NCI-H2227 (cell line): ENCODE results near the gene ACVRL1.

Source experiments
- DNase-seq: peaks from one replicate; lab custom pipeline; 2025; ENCODE audit not compliant: unreplicated experiment; lab: John Stamatoyannopoulos, UW

Gene ACVRL1

DNA sequence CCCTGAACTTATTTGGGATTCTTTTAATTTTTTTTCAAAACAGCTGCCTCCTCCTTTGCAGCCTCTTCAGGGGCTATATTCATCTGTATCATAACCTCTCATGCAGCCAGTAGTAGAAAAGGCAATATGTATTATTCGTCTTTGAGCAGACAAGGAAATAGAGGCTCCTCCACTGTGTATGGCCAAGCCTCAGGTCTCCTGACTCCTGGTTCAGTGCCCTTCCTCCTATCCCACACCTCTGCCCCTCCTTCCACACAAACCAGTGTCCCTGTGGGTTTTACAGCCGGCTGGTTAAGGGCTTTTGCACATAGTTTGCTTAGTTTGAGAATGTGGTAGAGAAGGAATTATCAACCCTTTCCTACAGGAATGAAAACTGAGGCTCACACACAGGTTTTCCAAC lies 8.8 kb upstream of the ACVRL1 start:
- DNase-seq: no peak

DNA sequence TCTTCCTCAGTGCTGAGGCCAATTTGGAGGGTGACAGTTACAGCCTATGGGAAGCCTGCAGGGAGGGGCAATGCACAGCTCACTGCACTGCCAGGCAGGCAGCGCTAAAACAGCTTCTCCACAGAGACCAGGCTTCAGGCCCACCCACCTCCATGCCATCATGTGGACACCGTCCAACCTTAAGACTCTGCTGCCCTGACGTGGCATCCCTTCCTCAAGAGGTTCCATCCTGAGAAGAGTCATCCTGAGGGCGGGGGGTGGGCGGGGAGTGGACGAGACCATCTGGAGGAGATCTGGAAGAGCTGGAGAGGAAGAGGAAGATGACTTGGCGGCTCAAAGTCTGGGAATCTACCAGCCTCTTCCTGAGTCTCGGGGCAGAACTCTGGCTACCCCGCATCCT lies 8.4 kb upstream of the ACVRL1 start:
- DNase-seq: no peak

DNA sequence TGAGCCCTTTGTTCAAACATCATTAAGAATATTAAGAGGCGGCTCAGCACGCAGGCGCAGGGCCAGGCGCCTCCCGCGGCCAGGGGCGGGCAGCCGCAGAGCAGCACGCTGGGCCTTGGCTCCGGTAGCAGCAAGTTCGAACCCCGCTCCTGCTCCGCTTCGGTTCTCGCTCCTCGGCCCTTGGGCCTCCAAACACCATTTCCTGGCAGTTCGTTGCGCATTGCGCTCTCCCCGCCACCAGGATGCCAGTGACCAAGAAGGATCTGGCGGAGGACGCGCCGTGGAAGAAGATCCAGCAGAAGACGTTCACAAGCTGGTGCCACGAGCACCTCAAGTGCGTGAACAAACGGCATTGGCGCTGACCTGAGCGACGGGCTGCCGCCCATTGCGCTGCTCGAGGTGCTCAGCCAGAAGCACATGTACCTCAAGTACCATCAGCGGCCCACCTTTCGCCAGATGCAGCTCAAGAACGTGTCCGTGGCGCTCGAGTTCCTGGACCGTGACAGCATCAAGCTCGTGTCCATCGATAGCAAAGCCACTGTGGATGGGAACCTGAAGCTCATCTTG lies 6.9 kb upstream of the ACVRL1 start:
- DNase-seq: no peak

DNA sequence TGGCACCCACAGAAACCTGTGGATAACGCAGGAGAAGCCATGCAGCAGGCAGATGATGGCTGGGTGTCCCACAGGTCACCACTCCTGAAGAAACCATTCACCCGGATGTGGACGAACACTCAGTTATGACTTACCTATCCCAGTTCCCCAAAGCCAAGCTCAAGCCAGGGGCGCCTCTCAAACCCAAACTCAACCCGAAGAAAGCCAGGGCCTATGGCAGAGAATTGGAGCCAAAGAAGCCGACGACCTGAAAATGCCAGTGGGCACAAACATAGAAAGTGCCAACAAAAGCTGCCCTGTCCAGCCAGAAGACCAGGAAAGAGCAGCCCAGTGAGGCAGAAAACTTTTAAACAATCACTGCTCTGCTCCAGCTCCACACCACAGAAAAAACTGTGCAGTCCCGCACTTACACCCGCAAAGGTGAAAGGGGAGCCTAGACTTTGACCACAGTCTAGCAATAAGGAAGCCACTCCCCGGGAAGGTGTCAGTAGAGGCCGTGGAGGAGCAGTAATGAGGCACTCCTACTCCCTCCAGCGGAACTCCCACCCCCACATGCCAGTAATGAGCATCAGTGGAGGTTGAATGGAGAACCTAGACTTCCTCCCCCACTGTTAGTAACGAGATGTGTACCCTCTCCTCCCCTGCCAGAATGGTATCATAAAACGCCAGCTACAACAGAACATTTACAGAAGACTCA lies 6.0 kb upstream of the ACVRL1 start:
- no peak for DNase-seq

DNA sequence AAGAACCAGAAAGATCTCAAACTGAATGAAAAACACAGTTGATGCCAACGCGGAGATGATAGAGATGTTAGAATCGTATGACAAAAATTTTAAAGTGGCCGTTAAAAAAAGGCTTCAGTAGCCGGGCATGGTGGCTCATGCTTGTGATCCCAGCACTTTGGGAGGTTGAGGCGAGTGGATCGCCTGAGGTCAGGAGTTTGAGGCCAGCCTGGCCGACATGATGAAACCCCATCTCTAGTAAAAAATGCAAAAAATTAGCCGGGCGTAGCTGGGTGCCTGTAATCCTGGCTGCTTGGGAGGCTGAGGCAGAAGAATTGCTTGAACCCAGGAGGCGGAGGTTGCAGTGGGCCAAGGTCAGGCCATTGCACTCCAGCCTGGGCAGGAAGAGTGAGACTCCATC lies 5.4 kb upstream of the ACVRL1 start:
- no peak for DNase-seq

DNA sequence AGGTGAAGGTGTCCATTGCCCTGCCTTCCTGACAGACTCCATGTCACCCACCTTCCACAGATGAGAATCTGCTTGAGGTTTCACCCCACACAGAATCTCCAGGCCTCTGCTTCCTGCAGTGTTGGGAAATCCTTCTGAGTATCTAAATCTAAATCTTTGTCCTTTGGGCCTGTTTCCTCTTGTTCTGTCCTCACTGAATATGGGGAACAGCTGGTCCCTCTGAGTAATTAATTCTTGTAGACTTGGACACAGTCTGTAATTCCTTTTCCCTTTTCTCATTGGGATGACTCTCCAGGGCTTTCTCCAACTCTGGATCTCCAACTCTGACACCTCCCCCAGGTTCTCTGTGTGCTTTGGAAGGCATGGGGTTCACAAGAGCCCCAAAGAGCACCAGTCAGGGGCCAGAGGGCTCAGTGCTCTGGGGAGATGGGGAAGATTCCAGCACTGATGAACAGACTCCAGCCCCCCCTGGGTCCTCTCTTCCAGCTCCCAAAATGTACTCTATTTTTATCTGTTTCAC lies 2.3 kb upstream of the ACVRL1 start:
- no peak for DNase-seq

DNA sequence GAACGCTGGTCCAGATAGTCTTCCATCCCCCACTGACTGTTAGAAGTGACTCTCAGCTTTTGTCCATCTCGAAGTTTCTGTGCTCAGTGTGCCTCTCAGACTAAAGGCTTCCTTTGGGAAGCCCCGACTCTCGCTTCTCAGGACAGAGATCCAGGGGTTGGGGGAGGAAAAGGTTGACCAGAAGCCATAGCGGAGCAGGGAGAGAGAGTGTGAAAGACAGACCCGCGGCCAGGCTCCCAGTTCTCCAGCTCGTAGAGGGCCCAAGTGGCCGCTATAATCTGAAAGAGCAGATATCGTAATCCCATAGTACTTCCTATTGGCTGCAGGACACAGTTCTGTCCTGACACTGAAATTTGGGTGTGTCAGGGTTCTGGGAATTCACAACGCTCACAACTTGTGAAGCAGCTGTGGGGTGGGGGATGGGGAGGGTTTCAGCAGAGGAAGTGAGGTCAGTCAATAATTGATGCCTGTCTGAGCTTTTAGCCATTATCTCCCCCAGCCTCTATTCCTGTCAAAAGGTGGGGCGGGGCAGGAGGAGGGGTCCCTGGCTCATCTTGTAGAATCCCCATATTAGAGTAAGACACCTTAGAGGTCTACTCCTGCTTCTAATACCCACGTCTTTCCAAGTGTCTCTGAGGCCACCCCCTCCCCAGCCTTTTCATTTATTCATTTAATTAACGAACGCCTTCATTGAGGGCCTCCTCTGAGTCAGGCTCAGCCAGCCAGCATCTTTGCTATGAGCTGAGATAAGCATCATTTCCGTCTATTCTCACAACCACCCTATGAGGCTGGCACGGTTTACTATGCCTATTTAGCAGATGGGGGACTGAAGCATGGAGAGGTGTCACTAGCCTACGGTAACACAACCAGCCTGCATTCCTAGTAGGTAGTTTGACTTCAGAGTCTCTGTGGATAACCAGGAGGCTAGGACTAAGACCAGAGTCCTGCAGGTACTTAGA lies 1.6 kb upstream of the ACVRL1 start:
- DNase-seq: peak; percentile 26

DNA sequence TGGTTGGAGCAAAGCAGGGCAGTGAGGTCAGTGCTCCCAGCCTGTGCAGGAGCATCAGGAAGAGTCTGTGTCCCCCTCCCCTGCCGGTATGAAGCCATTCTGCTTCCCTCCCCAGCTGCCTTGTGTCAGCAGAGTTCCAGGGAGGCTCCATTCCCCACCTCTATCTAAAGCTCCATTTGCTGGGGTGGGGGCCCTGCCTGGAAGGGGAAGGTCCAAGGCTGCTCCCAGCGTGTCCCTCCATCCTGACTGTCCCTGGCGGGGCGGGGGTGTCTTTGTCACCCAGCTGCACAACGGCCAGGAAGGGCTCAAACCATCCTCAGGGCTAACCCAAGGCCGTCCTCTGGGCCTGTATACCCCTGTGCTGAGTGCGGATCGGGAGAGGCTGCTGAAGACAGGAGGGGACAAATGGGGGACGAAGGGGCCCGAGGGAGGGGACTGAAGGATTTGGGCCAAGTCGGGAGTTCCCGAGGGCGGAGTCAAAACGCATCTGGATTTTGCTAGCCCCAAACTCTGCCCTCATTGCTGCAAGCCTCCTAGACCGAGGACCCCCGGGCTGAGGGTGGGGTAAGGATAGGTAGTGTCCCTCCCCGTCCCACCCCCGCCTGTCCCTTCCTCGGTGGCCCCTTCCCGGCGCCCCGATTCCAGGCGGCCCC lies 748 bp upstream of the ACVRL1 start:
- DNase-seq: no peak

DNA sequence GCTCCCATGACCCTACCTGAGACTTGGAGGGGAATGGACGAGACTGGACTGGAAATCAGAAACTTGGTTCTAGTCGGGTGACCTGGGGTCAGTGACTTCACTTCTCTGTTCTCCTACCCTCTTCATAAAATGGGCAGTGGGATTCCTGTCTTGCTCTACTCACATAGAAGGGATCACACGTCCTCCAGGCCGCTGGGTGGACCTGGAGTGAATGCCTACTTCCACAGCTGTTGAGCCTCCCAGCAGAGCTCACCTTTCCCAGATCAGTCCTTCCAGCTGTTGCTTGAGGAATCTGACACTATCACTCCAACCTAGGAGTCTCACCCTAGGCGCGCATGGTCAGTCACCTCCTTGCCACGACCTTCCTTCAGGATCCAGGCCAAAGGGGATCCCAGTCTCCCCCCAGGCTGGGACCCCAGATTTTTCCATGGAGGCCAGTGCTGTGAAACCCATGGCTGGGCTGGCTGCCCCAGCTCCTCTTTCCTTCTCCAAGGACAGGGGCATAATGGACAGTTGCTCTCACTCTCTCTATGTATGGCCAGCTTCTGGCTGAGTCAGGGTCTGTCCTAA lies 637 bp downstream of the ACVRL1 start:
- no peak for DNase-seq

DNA sequence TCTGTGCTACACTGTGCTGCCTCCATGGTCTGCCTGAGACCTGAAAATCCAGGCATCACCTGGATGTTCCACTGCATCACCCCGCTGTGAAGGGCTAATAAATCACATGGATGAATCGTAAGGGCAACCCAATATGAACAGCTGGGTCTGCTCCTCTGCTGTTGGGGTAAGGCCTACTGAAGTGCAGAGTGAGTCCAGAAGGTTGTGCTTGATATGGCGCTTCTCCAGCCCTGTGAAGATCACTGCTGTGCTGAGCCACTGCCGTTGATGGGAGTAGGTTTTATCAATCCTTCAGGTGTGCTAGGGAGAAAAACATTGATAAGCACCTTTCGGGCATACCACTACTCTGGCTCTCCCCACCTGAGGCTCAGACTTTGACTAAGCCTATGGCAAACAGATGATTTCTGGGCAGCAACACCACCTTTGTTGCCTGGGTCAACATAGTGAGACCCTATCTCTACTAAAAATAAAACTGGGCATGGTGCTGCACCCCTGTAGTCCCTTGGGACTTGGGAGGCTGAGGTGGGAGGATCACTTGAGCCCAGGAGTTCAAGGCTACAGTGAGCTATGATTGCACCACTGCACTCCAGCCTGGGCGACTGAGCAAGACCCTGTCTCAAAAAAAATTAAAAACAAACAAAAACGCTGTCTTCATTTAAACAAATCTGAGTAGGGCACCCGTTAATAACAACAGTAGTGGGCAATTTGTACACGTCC lies 1.7 kb downstream of the ACVRL1 start:
- no peak for DNase-seq

DNA sequence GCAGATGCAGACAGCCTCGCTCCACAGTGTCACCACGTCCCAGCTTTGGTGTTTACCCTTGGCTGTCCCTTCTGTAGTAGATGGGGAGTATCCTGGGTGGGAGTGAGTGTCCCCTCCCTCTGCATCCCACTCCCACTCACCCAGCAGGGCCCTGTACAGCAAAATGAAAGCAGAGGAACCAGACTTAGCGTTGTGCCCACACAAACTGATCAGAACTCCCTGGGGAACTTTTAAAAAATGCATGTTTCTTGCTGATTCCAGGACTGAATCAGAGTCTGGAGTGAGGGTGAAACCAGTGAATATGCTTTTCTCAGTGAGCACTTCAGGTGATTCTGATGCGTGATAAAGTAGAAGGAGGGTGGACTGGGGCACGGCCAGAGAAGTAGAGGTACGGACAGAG lies 2.9 kb downstream of the ACVRL1 start:
- DNase-seq: no peak

DNA sequence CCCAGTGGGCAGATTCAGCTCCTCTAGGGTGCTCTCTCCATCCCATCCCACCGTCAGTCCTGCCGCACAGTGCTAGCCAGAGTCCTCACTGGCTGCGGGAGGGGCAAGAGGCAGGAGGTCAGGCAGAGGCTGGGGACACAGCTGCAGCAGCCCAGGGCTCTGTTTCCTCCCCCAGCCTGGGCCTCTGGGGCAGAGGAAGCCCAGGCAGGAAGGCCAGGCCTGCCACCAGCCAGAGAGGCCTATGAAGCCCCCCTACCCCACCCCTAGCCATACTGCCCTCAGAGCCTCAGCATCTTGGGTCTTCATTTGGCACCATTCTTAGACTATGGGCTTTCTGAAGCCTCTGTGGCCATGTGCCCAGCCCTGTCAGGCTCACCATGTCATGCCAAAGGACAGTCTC lies 3.4 kb downstream of the ACVRL1 start:
- DNase-seq: no peak

DNA sequence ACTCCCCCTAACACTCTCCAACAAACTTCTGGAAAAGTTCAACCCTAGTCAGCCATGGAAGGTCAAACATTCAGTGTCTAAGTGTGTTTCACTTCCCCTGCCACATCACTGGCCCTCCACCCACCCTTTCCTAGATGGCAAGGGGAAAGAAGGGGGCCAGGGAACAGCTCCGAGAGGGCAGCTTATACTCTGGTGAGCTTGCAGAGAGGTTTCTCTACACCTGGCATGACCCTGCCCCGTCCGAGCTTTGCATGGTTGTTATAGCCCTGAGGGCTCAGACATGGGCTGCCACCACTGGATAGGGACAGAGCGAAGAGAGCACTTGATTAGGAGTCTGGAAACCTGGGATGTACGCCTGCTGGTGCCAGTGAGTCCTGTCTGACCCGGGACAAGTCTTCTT lies 4.0 kb downstream of the ACVRL1 start:
- no peak for DNase-seq

DNA sequence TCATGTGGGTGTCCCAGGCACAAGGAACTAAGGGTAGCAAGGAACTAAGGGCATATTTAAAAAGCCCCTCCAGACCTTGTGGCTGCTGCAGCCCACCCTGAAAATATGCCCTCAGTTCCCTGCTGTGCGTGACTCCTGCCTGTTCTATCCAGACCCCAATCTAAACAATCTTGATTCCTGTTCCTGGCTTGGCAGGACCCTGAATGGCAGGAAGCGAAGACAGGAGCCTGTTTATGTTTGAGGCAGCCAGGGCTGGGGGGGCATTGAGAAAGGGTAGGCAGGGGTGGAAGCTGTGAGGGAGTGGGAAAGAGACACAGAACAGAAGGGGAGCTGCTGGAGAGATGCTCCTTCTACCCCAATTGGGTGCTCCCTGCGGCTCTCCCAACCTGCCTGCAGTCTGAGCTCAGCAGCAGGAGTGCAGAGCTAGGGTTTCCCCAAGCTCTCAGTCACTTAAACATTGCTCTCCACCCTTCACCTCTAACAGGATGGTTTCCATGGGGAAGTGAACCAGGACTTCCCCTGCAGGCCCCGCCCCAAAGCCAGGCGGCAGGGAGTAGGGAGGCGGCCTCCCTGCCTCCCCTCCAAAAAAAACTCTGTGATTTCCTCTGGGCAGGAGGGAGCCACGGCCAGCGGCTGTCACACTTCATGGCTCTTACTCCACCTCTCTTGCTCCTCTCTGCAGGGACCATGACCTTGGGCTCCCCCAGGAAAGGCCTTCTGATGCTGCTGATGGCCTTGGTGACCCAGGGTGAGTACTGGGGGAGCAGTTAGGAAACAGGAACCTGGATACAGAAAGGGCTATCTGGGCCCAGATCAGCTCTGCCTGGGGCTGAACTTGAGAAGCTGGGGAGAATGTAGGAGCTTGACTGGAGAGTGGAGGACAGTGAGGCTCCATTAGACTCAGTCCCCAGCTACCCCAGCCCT lies 4.7 kb downstream of the ACVRL1 start:
- no peak for DNase-seq

DNA sequence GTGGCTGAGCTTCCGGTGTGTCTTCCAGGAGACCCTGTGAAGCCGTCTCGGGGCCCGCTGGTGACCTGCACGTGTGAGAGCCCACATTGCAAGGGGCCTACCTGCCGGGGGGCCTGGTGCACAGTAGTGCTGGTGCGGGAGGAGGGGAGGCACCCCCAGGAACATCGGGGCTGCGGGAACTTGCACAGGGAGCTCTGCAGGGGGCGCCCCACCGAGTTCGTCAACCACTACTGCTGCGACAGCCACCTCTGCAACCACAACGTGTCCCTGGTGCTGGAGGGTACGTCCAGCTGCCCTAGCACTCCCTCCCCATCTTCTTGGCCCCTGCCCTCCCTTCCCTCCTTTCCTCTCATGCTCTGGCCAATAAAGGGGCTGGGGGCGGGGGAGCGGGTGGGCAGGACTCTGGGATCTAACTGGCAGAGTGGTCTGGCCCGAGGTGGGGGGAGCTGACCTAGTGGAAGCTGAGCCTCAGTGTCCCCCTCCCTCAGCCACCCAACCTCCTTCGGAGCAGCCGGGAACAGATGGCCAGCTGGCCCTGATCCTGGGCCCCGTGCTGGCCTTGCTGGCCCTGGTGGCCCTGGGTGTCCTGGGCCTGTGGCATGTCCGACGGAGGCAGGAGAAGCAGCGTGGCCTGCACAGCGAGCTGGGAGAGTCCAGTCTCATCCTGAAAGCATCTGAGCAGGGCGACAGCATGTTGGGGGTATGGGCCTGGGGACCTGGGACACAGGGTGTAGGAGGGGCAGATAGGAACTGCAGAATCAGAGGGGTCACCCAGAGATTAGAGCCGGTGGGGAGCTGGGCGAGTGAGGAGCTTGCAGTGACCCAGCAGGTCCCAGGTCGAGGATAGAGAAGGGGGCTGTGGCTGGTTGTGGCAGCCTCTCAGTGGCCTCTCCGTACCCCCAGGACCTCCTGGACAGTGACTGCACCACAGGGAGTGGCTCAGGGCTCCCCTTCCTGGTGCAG lies 6.0 kb downstream of the ACVRL1 start:
- no peak for DNase-seq

DNA sequence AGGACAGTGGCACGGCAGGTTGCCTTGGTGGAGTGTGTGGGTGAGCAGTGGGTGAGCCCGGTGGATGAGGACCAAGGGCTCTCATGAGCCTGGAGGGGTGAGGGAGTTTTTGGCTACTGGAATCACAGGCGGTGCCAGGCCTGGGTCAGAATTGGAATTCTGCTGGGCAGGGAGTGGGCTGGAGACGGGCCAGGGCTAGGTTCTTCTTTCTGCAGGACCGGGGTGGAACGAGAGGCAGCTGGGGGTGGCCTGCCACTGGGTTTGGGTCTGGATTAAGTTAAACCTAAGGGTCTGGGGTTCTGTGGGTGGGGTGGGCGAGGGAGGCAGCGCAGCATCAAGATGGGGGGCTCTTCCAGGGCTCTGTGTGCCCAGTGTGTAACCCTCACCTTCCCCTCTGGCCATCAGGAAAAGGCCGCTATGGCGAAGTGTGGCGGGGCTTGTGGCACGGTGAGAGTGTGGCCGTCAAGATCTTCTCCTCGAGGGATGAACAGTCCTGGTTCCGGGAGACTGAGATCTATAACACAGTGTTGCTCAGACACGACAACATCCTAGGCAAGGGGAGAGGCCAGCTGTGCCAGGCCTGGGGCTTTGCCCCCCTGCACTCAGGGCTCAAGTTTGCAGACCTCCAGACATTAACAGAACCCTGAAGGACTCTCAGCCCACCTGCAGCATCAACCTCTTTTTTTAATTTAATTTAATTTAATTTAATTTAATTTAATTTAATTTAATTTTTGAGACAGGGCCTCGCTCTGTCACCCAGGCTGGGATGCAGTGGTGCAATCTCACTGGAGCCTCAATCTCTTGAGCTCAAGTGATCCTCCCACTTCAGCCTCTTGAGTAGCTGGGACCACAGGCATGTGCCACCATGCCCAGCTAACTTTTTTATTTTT lies 7.0 kb downstream of the ACVRL1 start:
- no peak for DNase-seq

DNA sequence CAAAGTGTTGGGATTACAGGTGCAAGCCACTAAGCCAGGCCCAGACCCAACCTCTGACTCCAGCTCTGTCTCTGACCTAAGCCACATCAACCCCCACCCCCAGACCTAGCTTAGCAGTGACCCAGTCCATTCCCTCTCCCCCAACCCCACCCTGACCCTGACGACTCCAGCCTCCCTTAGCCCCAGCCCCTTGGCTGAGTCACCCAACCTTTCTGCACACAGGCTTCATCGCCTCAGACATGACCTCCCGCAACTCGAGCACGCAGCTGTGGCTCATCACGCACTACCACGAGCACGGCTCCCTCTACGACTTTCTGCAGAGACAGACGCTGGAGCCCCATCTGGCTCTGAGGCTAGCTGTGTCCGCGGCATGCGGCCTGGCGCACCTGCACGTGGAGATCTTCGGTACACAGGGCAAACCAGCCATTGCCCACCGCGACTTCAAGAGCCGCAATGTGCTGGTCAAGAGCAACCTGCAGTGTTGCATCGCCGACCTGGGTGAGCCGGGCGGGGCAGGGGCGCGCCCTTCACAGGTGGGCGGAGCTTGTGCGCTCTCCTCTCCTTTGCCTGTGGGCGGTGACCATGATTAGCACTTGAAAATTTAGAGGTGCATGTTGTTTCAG lies 7.8 kb downstream of the ACVRL1 start:
- DNase-seq: no peak
